ENCODE results near the gene SPON1.

- TF ChIP-seq CTCF (IDR thresholded peaks at IDR 0.05) (no peak), ZFX (IDR thresholded peaks at IDR 0.05; ENCODE audit: borderline replicate concordance) (no peak)
Observed at GRCh38 chr11:14136561-14136960, 174.0 kb downstream of the SPON1 start.
